A549 (cell line): ENCODE results near the gene POLD1. TPM values are rescaled to one million over a fixed set of nuclear protein-coding genes. Genes with fewer than 3 reads are reported as not detected.

Experiments
- ATAC-seq, 2 experiments: fragments of 200-7000 bp in 1 of 2; fragments of >200 bp in 1 of 2; cut with Nextera tagmentation in 1 of 2; cut with Tn5 transposase in 1 of 2; 3 replicates each; pipeline versions ENCODE4 v1.8.0 to v1.9.1; 2018 to 2020; ENCODE audit warnings: mild to moderate bottlenecking in 1 of 2, moderate library complexity in 1 of 2
- CTCF ChIA-PET: fragments of 300-600 bp; sonication (Branson Sonifier 250); formaldehyde crosslinking; extraction: SDS; loops from one replicate; lab custom pipeline; 2021; ENCODE audit warnings: antibody characterized with exemption, inconsistent platforms; lab: Yijun Ruan, JAX
- POLR2A ChIA-PET: fragments of 350-600 bp; formaldehyde crosslinking; extraction: SDS; loops from one replicate; lab custom pipeline; 2021; ENCODE audit warnings: antibody characterized with exemption, inconsistent platforms; lab: Yijun Ruan, JAX
- DNase-seq, 2 experiments: peaks; one replicate each; pipeline versions ENCODE4 v3.0.0 to v3.0.0-alpha.2; 2011 to 2016; ENCODE audit warnings: low read depth in 1 of 2, low spot score in 1 of 2
- FAIRE-seq: peaks from 2 replicates; lab custom pipeline; 2011; peaks lifted over from hg19 to GRCh38; lab: Jason Lieb, UNC
- H3K27ac ChIP-seq, 2 experiments: fragments of >200 bp; sonication (Bioruptor Twin); formaldehyde crosslinking; 3 replicates each; pipeline ENCODE4 v1.5.1; 2016 to 2017
- H3K4me1 ChIP-seq: fragments of >200 bp; sonication (Bioruptor Twin); formaldehyde crosslinking; 3 replicates; pipeline ENCODE4 v1.6.1; 2016
- H3K4me2 ChIP-seq: fragments of >200 bp; sonication (Bioruptor Twin); formaldehyde crosslinking; 3 replicates; pipeline ENCODE4 v1.6.1; 2016
- H3K4me3 ChIP-seq: fragments of >200 bp; sonication (Bioruptor Twin); formaldehyde crosslinking; 3 replicates; pipeline ENCODE4 v1.5.1; 2016
- H3K9me3 ChIP-seq: fragments of >200 bp; sonication (Bioruptor Twin); formaldehyde crosslinking; 3 replicates; pipeline ENCODE4 v1.6.1; 2016
- BCL3 ChIP-seq: fragments of >200 bp; sonication (Bioruptor Twin); formaldehyde crosslinking; IDR thresholded peaks from 3 replicates; pipeline ENCODE4 v1.6.1; 2016
- CBX2 ChIP-seq: fragments of 200-600 bp; sonication (generic); IDR thresholded peaks from 2 replicates; pipeline ENCODE4 v1.6.1; 2016; ENCODE audit warnings: low read depth, mild to moderate bottlenecking, borderline replicate concordance
- CBX8 ChIP-seq: fragments of 200-600 bp; sonication (generic); IDR thresholded peaks from 2 replicates; pipeline ENCODE4 v1.6.1; 2016
- EHF ChIP-seq: fragments of 250-450 bp; sonication (Bioruptor Pico); IDR thresholded peaks from 2 replicates; pipeline ENCODE4 v1.5.0; 2020; ENCODE audit warnings: mild to moderate bottlenecking
- FOSL2 ChIP-seq, 2 experiments: fragments of 450-650 bp in 1 of 2; fragments of >200 bp in 1 of 2; sonication (Bioruptor Twin) in 1 of 2; formaldehyde crosslinking; IDR thresholded peaks; 2 replicates each; pipeline versions ENCODE4 v1.5.0 to v1.6.1; 2016 to 2020; ENCODE audit warnings: mild to moderate bottlenecking in 1 of 2, moderate library complexity in 1 of 2
- FOXS1 ChIP-seq: fragments of 250-450 bp; sonication (Bioruptor Pico); IDR thresholded peaks from 2 replicates; pipeline ENCODE4 v1.5.0; 2020; ENCODE audit warnings: mild to moderate bottlenecking, moderate library complexity
- HES2 ChIP-seq: fragments of >200 bp; sonication (Bioruptor Twin); formaldehyde crosslinking; IDR thresholded peaks from 2 replicates; pipeline ENCODE4 v1.6.1; 2016
- HMGXB4 ChIP-seq: fragments of 250-450 bp; sonication (Bioruptor Pico); IDR thresholded peaks from 2 replicates; pipeline ENCODE4 v1.5.0; 2021; ENCODE audit warnings: mild to moderate bottlenecking, moderate library complexity, borderline replicate concordance
- KDM1A ChIP-seq: fragments of 200-600 bp; sonication (generic); IDR thresholded peaks from 2 replicates; pipeline ENCODE4 v1.6.1; 2016; ENCODE audit warnings: low read depth, mild to moderate bottlenecking
- KDM5A ChIP-seq: fragments of 200-600 bp; sonication (generic); IDR thresholded peaks from 2 replicates; pipeline ENCODE4 v1.6.1; 2016; ENCODE audit warnings: antibody characterized with exemption, mild to moderate bottlenecking
- MAZ ChIP-seq: fragments of 150-350 bp; IDR thresholded peaks from 2 replicates; pipeline ENCODE4 v1.6.1; 2014; ENCODE audit warnings: antibody characterized with exemption, low read depth, low read length, borderline replicate concordance
- MYC ChIP-seq: IDR thresholded peaks from 2 replicates; pipeline ENCODE4 v1.6.1; 2012; ENCODE audit warnings: mild to moderate bottlenecking, inconsistent platforms, low read length, improper control_type of control experiment, borderline replicate concordance
- NR3C1 ChIP-seq: fragments of >200 bp; sonication (Bioruptor Twin); formaldehyde crosslinking; IDR thresholded peaks from 3 replicates; pipeline ENCODE4 v1.6.1; 2017
- PBX3 ChIP-seq: IDR thresholded peaks from 2 replicates; pipeline ENCODE4 v1.6.1; 2012
- POLR2A ChIP-seq: IDR thresholded peaks from 2 replicates; pipeline ENCODE4 v1.6.1; 2012; ENCODE audit warnings: mild to moderate bottlenecking, low read length
- RARB ChIP-seq: fragments of 250-450 bp; sonication (Bioruptor Pico); IDR thresholded peaks from 2 replicates; pipeline ENCODE4 v1.8.0; 2021; ENCODE audit warnings: mild to moderate bottlenecking, moderate library complexity
- RCOR1 ChIP-seq: fragments of 150-350 bp; IDR thresholded peaks from 2 replicates; pipeline ENCODE4 v1.6.1; 2014; ENCODE audit warnings: antibody characterized with exemption, low read length, low read depth
- RFX5 ChIP-seq: fragments of 450-650 bp; IDR thresholded peaks from 2 replicates; pipeline ENCODE4 v1.7.1; 2014; ENCODE audit warnings: antibody characterized with exemption, mild to moderate bottlenecking, moderate library complexity
- SMC3 ChIP-seq: fragments of >200 bp; sonication (Bioruptor Twin); formaldehyde crosslinking; IDR thresholded peaks from 3 replicates; pipeline ENCODE4 v1.6.1; 2018; ENCODE audit warnings: inconsistent platforms
- SREBF2 ChIP-seq: fragments of 450-650 bp; IDR thresholded peaks from 2 replicates; pipeline ENCODE4 v1.6.1; 2014; ENCODE audit warnings: mild to moderate bottlenecking, moderate library complexity
- ZFP36 ChIP-seq: fragments of 450-650 bp; IDR thresholded peaks from 2 replicates; pipeline ENCODE4 v1.6.1; 2014; ENCODE audit warnings: borderline replicate concordance; ENCODE audit not compliant: partially characterized antibody
- ZSCAN20 ChIP-seq: fragments of 250-450 bp; sonication (Bioruptor Pico); IDR thresholded peaks from 2 replicates; pipeline ENCODE4 v1.8.0; 2022; ENCODE audit warnings: mild to moderate bottlenecking, moderate library complexity
- WGBS: methylation state at CpG from one replicate; pipeline ENCODE4 v1.1.6; 2017; ENCODE audit errors: missing lambda C conversion rate; 5-methylcytosine and 5-hydroxymethylcytosine counted together
- polyA plus RNA-seq, 4 experiments: library from polyadenylated mRNA; depleted of rRNA in 3 of 4; stranded (reverse); fragments of >200 nt; fragmentation: RNase III in 1 of 4; extraction: RNeasy Plus Mini Kit Qiagen cat#74134 plus additional on column Dnase treatment in 1 of 4; gene quantifications; 2 replicates in 3 of 4; 3 replicates in 1 of 4; pipeline ENCODE4 v1.2.3, GENCODE V29; 2011 to 2017
- TF ChIP-seq, protein P1 (sequence below): IDR thresholded peaks from 2 replicates; pipeline ENCODE4 v1.6.1; 2012

POLD1 gene
- polyA plus RNA-seq, 2 of the 4 experiments (the other 2 are of a cell fraction), result 26.1 to 88.8 TPM

- ATAC-seq (no peak), DNase-seq (no peak), FAIRE-seq (no peak)
- Histone ChIP-seq H3K4me2 (no peak overlapping the region), H3K4me1 (no peaks in the 10 kb centered on the region), H3K27ac (no peak overlapping the region), H3K9me3 (no peaks in the 10 kb centered on the region), H3K4me3 (no peak overlapping the region)
- ChIA-PET CTCF (interaction anchor here (0.6 to 7.5 kb wide), 9 partner anchors 8 to 1100 kb away, joined by 3 to 175 read pairs (median 5); partner anchors contain the start of gene NAPSA), POLR2A (no interaction called here)
- TF ChIP-seq CBX2 (no peak), RARB (CRISPR knock-in tag) (no peak), HES2 (no peak), FOXS1 (CRISPR knock-in tag) (no peak), SMC3 (no peak), RCOR1 (no peak), KDM5A (no peak), POLR2A (no peak), SREBF2 (no peak), KDM1A (no peak), MAZ (no peak), CBX8 (no peak), MYC (no peak), EHF (no peak), FOSL2 (IDR thresholded peaks at IDR 0.05) (no peak), FOSL2 (CRISPR knock-in tag; IDR thresholded peaks at IDR 0.05) (no peak), ZSCAN20 (no peak), NR3C1 (no peak), ZFP36 (no peak), BCL3 (no peak), RFX5 (no peak)
- 85% methylated on average over 11 of the region's 11 CpGs for WGBS
These were observed 82.5 kb downstream of the POLD1 start for GRCh38 chr19:50466706-50467039.

DNA sequence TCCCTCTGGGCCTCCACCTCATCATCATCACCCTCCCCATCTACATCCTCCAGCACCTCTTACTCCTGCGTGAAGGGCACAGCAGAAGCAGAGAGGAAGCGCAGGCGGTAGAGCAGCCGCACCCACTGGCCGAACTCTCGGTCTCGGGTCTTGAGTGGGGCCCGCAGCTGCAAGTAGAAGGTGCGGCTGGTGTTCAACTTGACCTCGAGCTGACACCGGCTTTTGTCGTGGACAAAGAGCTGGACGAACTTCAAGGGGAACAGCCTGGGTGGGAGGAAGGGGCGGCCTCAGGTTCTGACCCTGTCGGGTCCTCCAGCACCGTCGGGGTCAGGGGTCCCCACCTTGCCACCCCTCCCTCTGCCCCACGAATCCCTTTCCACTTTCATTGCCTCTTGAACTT, 83.4 kb downstream of the POLD1 start:
- Histone ChIP-seq H3K4me3 (no peak overlapping the region), H3K9me3 (no peaks in the 10 kb centered on the region), H3K4me1 (no peaks in the 10 kb centered on the region)
- 77% methylated on average over 18 of the region's 18 CpGs for WGBS
- POLR2A ChIA-PET, result no interaction called here
- TF ChIP-seq ZSCAN20 (no peak), HMGXB4 (CRISPR knock-in tag) (no peak), SMC3 (no peak), NR3C1 (no peak), EHF (no peak), PBX3 (no peak), ZFP36 (no peak)
- TF ChIP-seq, protein P1, sequence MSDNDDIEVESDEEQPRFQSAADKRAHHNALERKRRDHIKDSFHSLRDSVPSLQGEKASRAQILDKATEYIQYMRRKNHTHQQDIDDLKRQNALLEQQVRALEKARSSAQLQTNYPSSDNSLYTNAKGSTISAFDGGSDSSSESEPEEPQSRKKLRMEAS, result no peak
- TF ChIP-seq, all 56 proteins: peak for 0
- FAIRE-seq (no peak), ATAC-seq (no peak), DNase-seq (no peak)
- no peak overlapping the region for H3K4me2 ChIP-seq
- CTCF ChIA-PET, result interaction anchor here (0.8 to 3.1 kb wide), 3 partner anchors 11 to 110 kb away, joined by 5 to 23 read pairs (median 7); no protein-coding TSS in a partner anchor
- H3K27ac ChIP-seq, result no peak overlapping the region

Other genes starting within 250 kb of the POLD1 start
- gene IZUMO2, start 221.1 kb upstream of the POLD1 start, polyA plus RNA-seq (2011; rRNA removed), result not detected in 2 replicates
- not detected in 3 replicates for gene IZUMO2, start 221.1 kb upstream of the POLD1 start, polyA plus RNA-seq (2017; fragmentation: RNase III; extraction: RNeasy Plus Mini Kit Qiagen cat#74134 plus additional on column Dnase treatment)
- 4.0 and 4.8 TPM in 2 replicates for gene MYH14, start 180.7 kb upstream of the POLD1 start, polyA plus RNA-seq (2011; rRNA removed)
- gene MYH14, start 180.7 kb upstream of the POLD1 start, polyA plus RNA-seq (2017; fragmentation: RNase III; extraction: RNeasy Plus Mini Kit Qiagen cat#74134 plus additional on column Dnase treatment), result 6.4 to 7.0 TPM (median 6.5 TPM) in 3 replicates
- 0.17 and 0.32 TPM in 2 replicates for gene KCNC3, start 55.0 kb upstream of the POLD1 start, polyA plus RNA-seq (2011; rRNA removed)
- gene KCNC3, start 55.0 kb upstream of the POLD1 start, polyA plus RNA-seq (2017; fragmentation: RNase III; extraction: RNeasy Plus Mini Kit Qiagen cat#74134 plus additional on column Dnase treatment), result 1.0 to 1.7 TPM (median 1.4 TPM) in 3 replicates
- 1.3 and 1.7 TPM in 2 replicates for gene NAPSA, start 18.7 kb upstream of the POLD1 start, polyA plus RNA-seq (2011; rRNA removed)
- 1.5 to 2.0 TPM (median 1.7 TPM) in 3 replicates for gene NAPSA, start 18.7 kb upstream of the POLD1 start, polyA plus RNA-seq (2017; fragmentation: RNase III; extraction: RNeasy Plus Mini Kit Qiagen cat#74134 plus additional on column Dnase treatment)
- 39.2 and 39.3 TPM in 2 replicates for gene NR1H2, start 7.9 kb upstream of the POLD1 start, polyA plus RNA-seq (2011; rRNA removed)
- 52.5 to 69.7 TPM (median 67.0 TPM) in 3 replicates for gene NR1H2, start 7.9 kb upstream of the POLD1 start, polyA plus RNA-seq (2017; fragmentation: RNase III; extraction: RNeasy Plus Mini Kit Qiagen cat#74134 plus additional on column Dnase treatment)
- gene SPIB, start 34.6 kb downstream of the POLD1 start, polyA plus RNA-seq (2011; rRNA removed), result not detected in 2 replicates
- 0.03 to 0.54 TPM (median 0.12 TPM) in 3 replicates for gene SPIB, start 34.6 kb downstream of the POLD1 start, polyA plus RNA-seq (2017; fragmentation: RNase III; extraction: RNeasy Plus Mini Kit Qiagen cat#74134 plus additional on column Dnase treatment)
- 0.03 TPM in 1 of 2 replicates, not detected in the other for gene MYBPC2, start 48.5 kb downstream of the POLD1 start, polyA plus RNA-seq (2011; rRNA removed)
- 0.03 to 0.10 TPM in 2 of 3 replicates, not detected in the other for gene MYBPC2, start 48.5 kb downstream of the POLD1 start, polyA plus RNA-seq (2017; fragmentation: RNase III; extraction: RNeasy Plus Mini Kit Qiagen cat#74134 plus additional on column Dnase treatment)
- 52.8 and 54.0 TPM in 2 replicates for gene EMC10, start 92.2 kb downstream of the POLD1 start, polyA plus RNA-seq (2011; rRNA removed)
- gene EMC10, start 92.2 kb downstream of the POLD1 start, polyA plus RNA-seq (2017; fragmentation: RNase III; extraction: RNeasy Plus Mini Kit Qiagen cat#74134 plus additional on column Dnase treatment), result 140 to 147 TPM (median 147 TPM) in 3 replicates
- gene GARIN5A, start 92.5 kb downstream of the POLD1 start, polyA plus RNA-seq (2011; rRNA removed), result 0.57 and 1.1 TPM in 2 replicates
- gene GARIN5A, start 92.5 kb downstream of the POLD1 start, polyA plus RNA-seq (2017; fragmentation: RNase III; extraction: RNeasy Plus Mini Kit Qiagen cat#74134 plus additional on column Dnase treatment), result 1.5 to 2.5 TPM (median 1.7 TPM) in 3 replicates
- gene JOSD2, start 126.8 kb downstream of the POLD1 start, polyA plus RNA-seq (2011; rRNA removed), result 19.3 and 24.2 TPM in 2 replicates
- gene JOSD2, start 126.8 kb downstream of the POLD1 start, polyA plus RNA-seq (2017; fragmentation: RNase III; extraction: RNeasy Plus Mini Kit Qiagen cat#74134 plus additional on column Dnase treatment), result 55.5 to 62.4 TPM (median 61.7 TPM) in 3 replicates
- not detected in 2 replicates for gene ASPDH, start 129.6 kb downstream of the POLD1 start, polyA plus RNA-seq (2011; rRNA removed)
- gene ASPDH, start 129.6 kb downstream of the POLD1 start, polyA plus RNA-seq (2017; fragmentation: RNase III; extraction: RNeasy Plus Mini Kit Qiagen cat#74134 plus additional on column Dnase treatment), result not detected in 3 replicates
- gene LRRC4B, start 184.1 kb downstream of the POLD1 start, polyA plus RNA-seq (2011; rRNA removed), result 0.49 and 0.54 TPM in 2 replicates
- gene LRRC4B, start 184.1 kb downstream of the POLD1 start, polyA plus RNA-seq (2017; fragmentation: RNase III; extraction: RNeasy Plus Mini Kit Qiagen cat#74134 plus additional on column Dnase treatment), result 0.67 to 1.2 TPM (median 0.97 TPM) in 3 replicates